GM18499 (cell line): ENCODE measurements around the gene ZNF775.

ENCODE experiments used
- ATAC-seq: cut with Tn5 transposase; IDR thresholded peaks from one replicate; pipeline ENCODE4 v1.9.1; 2021; ENCODE audit warnings: moderate number of reproducible peaks; ENCODE audit not compliant: insufficient read depth, unreplicated experiment

Gene ZNF775

DNA sequence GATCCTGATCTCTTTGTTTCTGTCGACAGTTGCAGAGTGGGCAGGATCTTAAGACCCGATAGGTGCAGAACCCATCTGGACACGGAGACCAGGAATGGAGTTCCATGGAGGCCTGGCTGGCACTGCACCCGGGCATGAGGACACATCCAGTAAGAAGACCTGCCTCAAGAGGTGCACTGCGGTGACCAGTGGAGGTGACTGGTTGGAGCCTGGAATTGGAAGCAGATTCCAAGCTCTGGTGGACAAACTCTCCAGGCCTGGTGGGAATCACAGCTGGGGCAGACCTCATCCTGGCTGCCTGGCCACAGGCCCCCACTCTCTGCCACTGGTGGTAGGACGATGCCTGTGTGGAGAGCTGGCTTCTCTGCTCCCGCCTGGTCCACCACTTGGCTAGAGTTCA lies 31.0 kb downstream of the ZNF775 start:
- no peak for ATAC-seq

DNA sequence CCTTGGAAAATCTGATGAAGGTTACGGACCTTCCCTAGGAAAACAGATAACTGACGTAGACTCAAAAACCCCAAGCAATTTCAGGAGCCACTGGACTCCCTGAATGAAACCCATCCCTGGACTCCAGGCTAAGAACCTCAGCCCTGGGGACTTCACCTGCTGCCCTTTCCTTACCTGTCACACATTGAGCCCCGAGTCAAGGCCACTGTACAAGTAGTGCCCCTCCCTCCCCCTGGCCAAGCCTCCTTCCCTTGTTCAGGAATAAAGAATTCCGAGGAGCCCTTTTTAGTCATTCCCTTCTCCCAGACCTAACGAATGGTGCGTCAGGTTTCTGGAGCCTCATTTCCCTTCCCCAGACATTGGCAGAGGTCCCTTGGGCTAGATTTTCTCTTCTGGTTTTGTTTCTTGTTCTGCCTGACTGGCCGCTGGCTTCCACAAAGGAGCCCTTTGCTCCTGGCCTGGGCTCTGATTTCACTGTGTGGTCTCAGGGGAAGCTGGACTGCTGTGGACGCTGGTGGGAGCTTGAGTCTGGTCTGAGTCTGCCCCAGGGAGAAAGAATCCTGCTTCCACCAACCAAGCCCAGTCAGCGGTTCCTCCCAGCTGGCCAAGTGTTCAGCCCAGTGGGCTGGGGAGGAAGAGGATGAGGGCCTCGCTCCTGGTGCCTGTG lies 31.7 kb downstream of the ZNF775 start:
- ATAC-seq: no peak

DNA sequence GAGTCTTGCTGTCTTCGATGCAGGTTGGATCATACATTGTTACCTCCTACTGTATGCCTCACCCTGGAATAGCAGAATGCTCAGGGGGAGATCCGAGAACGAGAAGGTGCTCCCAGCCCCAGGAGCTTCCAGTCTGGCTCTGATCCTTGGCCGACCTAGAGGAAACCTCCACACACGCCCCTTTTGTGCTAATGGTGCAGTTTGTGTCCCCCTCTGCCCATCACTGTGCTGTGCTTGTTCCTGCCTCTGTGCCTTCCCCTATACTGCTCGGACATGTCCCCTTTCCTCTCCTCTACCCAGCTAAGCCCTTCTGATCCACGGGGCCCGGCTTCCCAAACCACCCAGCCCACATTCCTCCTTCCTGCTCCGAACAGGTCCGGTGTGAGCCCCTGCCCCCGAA lies 32.5 kb downstream of the ZNF775 start:
- ATAC-seq: no peak

DNA sequence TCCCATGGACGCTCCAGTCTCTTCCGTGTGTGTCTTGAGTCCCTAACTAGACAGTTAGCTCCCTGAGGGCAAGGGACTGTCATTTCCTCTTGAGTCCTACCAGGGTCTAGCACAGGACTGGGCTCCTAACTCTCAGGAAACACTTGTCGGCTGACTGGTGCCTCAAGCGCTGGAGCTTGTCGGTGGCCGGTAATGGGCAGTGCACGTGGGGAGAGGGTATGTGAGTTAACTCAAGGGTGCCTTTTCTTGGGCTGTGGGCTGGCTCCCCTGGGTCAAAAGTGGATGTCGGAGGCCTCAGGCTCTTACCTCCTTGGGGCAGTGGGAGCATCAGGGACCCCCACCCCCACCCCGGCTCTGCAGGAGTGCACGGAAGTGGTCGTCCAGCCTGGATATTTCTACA lies 32.9 kb downstream of the ZNF775 start:
- ATAC-seq: no peak

DNA sequence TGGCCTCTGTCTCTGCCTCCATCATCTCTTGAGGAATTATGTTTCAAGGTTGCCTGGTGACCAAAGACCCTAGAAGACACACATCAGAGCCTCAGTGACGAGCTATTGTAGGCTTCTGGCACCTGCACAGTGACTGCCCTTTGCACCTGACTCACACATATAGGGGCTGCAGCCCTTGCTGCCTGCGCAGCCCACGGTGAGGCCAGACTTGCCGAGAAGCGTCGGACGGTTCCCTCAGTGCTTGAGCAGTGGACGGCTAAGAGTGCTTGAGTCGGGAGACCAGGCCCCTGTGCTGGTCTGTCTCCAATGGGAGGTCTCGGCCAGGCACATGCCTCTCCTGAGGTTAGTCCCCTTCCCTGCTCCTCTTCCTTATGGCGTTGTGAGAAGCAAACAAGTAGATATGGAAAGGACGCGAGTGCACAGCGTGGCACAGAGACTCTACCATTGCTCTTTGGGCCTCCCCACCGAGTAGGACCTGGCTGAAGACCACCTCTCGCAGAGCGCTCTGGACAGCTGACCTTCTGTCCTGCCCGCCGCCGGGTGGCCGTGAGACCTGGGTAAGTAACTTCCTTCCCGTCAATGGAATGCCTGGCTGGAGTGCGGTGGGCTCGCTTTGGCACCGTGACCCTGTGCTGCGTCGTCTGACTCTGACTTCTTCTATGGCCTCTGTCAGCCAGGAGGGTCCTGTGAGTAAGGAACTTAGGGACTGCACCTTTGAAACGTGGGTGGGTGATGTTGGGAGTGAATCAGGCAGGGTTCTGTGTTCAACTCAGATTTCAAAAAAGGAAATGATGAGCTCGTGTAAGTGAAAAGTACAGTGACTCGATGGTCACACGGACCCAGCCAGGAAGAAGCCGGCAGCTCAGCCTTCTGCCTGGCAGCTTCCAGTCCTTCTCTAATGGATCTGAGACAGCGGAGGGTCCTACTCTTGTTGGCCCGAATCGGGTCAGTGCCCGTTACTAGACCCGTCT lies 33.7 kb downstream of the ZNF775 start:
- no peak for ATAC-seq

DNA sequence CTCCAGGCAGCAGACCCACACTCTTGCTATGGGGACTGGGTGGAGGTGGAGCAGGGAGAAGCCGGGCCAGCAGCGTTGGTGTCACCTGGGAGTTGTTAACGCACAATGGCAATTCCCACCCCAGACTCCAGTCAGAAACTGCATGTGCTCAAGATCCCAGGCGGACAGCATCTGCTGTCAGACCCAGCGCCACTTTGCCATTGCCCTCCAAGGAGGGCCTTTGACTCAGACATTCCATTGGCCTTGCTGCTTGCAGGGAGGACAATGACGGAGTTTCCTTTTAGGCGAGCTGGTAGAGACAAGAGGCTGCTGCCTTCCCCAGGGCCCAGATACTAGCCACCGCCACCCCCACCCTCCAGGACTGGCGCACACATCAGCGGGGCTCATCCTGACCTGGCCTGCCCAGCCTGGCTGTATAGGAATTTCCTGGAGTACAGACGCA lies 34.5 kb downstream of the ZNF775 start:
- no peak for ATAC-seq

DNA sequence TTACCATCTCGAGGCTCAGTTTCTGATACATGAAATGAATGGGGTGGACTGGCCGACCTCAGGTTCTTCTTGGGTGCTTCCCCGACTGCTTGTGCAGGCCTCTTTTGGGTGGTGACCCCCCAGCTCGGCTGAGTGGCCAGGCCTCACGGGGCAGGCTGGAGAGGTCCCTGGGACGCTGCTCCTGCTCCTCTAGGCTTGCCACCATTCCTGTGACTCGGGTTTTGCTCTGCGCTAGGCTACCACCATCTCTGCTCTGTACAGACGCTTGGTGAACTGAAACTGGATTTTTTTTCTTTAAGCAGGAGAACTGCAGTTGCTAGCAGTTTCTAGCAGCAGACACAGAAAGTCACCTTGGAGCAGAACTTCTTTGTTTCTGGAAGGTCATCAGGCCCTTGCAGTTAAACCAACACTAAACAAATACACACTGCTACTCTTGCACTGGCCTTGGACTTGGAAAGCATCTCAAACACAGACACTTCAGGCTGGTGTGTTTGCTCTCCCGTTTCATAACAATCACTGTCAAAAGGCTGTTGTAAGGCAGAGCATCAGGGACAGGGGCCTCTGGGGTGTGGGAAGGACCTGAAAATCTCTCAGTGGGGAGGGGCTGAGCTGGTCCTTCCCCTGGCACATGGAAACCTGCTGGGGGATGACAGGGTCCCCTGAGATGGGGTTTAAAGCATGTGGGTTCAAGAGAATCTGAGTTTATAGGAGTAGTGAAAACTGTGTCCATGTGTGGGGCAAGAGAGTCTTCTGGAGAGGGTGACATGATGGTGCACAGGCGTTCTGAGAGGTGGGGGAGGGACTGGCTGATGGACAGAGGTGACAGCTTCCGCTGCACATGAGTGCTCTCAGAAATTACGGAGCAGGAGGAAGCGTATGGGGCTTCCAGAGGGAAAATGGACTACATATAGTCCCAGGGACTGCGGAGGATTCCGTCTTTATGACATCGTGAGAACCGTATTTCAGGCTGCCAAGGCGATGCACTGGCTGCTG lies 36.3 kb downstream of the ZNF775 start:
- no peak for ATAC-seq

DNA sequence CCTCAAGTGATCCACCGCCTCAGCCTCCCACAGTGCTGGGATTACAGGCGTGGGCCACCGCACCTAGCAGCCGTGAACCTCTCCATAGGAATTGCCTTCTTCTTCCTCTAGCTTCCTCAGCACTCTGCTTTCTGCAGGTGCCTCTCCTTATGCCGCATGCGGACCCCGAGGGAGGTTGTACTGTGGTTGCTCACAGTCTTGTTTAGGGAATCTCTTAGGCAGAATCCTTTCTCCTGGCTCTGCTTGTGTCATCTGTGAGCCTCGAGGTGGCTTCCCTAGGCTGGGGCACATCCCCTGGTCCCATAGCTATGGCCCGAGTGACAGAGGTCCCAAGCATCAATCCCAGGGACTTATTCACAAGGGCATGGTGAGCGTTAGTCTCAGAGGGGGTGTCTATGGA lies 38.1 kb downstream of the ZNF775 start:
- ATAC-seq: no peak

DNA sequence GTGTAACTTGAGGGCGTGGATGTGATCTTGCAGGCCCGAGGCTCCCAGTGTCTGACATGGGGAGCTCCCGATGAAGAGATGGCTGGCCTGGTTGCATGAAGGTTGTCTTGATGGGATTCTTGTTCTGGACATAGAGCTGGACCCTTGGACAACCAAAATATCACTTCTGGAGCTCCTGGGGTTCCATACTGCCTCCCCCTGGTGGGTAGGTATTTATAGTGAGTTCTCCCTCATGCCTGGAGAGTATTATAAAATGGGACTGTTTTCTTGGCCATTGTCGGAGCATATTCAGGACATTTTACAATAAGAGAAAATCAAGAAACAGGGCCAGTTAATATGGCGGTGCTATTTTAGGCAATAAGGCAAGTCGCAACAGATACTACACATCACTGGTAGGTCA lies 38.7 kb downstream of the ZNF775 start:
- no peak for ATAC-seq

DNA sequence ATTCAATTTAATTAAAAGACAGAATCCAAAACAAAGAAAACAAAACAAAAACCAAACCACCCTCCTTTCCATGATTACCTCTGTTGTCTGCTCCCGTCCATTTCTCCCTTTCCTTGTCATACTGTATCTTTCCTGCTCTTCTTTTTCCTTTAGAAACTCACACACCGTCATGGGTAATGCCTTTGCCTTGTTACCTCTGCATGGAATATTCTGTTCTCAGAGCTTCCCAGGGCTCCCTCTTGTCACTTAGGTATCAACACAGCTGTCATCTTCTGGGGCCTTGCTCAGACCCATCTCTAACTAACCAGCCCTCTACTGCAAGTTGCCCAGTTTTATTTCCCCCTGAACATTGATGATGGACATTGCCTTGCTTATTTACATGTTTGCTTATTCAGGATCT lies 41.1 kb downstream of the ZNF775 start:
- no peak for ATAC-seq

DNA sequence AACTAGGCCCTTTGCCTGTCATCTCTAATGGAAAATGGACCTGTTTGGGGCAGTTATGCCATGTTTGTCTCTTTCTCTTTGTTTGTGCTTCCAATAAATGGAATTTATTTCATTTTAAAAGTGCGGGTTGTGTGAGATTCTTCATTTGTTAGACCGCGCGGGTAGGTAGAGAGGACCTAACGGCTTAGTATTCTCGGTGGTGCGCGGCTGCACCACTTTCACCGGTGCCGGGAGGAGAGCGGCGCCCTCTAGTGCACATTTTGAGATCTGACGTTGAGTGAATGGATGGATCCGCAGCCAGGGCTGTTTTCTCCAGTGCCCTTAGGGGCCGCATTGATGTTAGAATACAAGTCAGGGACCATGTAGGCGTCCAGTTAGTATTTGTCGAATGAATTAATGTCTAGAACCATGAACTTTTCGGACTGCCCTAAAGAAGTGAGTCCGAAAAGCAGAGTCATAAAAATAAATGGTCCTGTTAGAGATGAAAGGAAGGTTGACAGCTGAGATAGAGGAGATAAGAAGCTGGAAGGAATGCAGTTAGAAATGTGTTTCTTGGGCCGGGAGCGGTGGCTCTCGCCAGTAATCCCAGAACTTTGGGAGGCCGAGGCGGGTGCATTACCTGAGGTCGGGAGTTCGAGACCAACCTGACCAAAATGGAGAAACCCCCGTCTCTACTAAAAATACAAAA lies 42.0 kb downstream of the ZNF775 start:
- peak; percentile 79 for ATAC-seq

DNA sequence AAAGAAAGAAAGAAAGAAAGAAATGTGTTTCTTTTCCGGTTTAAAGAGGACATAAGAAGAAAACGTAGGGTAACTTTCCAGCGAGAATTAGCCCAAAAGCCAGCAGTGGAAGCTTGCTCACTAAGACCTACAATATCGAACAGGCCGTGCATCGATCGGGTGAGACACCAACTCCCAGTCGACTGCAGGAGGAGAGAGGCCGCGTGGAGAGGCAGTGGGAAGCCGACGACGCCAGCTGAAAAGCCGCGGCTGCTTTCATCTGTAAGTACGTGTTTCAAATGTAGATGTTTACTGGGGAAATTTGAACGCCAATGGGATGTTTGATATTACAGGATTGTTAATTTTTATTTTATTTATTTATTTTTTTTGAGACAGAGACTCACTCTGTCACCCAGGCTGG lies 42.7 kb downstream of the ZNF775 start:
- no peak for ATAC-seq

DNA sequence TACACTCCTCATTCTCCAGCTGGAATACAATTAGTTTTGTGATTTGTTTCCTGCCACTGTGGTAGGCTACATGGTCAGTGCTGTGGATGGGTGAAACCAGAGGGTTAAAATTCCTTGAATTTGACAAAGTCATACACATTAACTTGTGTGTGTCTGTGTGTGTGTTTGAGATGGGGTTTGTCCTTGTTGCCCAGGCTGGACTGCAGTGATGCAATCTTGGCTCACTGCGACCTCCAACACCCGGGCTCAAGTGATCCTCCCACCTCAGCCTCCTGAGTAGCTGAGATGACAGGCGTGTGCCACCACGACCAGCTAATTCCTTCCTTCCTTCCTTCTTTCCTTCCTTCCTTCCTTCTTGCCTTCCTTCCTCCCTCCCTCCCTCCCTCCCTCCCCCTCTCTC lies 46.5 kb downstream of the ZNF775 start:
- no peak for ATAC-seq

DNA sequence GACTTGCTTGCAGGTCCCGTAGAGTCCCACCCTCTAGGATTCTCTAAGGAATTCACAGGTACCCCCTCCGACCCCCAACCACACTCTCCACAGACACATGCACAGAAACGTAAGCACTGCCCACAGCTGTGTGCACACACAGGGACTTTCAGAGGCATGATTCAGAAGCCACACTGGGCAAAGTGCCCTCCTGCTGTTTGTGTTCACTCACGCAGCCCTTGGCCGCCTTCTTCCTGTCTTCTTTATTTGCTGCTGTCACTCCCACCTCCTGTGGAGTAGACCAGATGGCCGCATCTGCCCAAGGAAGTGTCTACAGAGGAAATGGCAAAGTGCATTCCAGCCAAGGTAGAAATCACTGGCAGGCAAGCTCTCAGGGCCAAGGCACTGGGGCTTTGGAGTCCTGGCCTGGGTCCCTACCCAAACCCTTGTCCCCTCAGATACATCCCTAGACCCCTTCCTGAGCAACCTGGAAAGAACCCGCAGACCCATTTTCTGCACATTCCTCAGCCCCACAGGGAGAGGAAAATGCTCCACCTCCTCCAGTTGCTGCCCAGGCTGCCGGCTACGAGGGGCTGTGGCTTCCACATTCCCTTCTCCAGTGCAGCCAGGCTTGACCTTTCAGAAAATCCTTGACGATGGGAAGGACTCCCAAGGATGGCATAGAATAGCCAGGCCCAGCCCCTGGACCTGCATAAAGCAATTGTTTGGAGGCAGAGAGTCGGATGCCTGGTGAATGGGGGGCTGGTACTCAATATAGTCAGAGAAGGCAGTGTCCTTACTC lies 49.7 kb downstream of the ZNF775 start:
- ATAC-seq: no peak

DNA sequence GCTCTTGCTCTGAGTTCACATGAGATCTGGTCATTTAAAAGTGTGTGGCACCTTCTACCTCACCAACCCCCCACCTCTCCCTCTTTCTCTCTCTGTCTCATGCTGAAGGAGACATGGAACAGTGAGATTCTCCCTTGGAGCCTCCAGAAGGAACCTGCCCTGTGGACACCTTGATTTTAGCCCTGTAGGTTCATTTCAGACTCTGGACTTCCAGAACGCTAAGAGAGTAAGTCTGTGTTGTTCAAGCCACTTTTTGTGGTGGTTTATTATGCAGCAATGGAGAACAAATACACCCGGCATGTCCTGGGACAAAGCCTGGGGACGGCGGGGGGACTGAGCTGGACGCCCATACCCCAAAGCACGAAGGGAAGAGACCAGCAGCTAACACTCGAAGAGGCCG lies 50.6 kb downstream of the ZNF775 start:
- ATAC-seq: no peak

DNA sequence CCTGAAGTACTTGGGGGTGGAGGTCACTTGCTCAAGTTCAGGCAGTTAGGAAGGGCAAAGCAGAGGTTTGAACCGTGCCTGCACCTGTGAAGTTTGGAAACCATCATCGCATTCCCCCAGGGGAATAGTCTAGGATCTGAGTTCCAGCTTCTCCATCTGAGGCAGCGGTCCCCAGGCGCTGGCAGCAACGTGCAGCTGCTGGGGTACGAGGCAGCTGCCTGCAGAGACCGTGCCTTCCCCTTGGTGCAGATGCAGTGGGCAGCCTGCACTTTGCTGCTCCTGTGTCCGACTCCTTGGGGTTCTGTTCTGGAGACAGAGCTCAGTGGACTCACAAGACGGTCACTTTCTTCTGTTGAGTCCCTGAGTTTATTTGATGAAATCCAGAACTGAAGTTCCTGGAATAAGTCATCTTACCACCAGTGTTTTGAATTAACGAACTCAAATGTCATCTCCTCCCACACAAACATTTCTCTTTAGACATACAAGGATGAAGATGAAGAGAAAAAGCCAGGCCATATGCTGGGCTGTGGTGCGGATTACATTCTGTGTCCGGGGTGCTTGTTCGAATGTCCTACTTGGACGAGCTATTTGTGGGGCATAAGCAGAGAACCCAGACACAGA lies 51.4 kb downstream of the ZNF775 start:
- no peak for ATAC-seq

DNA sequence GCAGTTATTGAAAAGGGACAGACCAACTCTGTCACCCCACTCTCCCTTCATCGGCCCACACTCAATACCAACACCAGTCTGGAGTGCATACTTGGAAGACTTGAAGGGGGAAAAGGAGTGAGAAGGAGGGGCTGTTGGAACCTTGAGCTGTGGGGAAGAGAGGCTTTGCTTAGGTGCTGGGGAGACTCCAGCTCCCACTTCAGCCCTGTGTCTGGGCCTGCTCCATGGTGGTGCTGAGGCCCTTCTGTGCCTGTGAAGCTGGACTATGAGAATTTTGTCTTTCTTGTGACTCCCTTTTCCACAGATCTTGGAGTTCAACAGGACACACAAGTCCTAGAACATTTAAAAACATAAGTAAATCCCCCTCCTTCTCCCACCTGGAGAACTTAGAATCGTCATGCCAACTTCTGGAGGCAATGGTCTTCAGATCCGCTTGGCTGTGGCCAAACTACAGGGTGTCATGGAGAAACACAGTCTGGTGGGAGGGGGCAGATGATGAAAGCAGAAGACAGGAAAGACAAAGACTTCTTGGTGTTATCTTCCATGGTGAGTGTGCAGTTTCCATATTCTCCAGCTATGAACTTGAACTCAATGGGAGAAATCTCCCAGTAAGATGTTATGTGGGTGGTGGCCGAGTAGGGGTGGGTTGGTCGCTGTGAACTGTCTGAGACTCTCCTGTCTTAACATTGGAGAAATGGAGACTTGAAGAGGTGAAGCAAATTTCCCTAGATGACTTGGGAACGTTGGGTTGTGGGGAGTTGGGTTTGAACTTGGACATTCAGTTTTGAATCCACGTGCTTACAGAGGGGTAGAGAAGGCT lies 52.9 kb downstream of the ZNF775 start:
- ATAC-seq: no peak
